Left lung (tissue), 10 donors: Measurements from ENCODE around the gene HSF5. TPM values are rescaled to one million over a fixed set of nuclear protein-coding genes. Genes with fewer than 3 reads are reported as not detected.
A peak's percentile ranks its signal among the peaks of the same experiment; 100 is the strongest.

Experiments
- ATAC-seq: fragments of 200-7000 bp; cut with Tn5 transposase; one replicate; pipeline ENCODE4 v1.9.1; 2020; ENCODE audit warnings: moderate library complexity
- DNase-seq, 4 donors: peaks; one replicate each; pipeline ENCODE4 v3.0.0-alpha.2; 2013 to 2020
- H3K27ac ChIP-seq, 2 donors: fragments of 200-600 bp; sonication (generic) in 1 of 2; one replicate each; pipeline versions ENCODE4 v1.5.0 to v1.8.0; 2020 to 2021
- H3K27me3 ChIP-seq, 2 donors: fragments of 200-600 bp; sonication (generic) in 1 of 2; one replicate each; pipeline versions ENCODE4 v1.5.0 to v1.8.0; 2020 to 2021
- H3K36me3 ChIP-seq, 2 donors: fragments of 200-600 bp; sonication (generic) in 1 of 2; one replicate each; pipeline versions ENCODE4 v1.5.0 to v1.8.0; 2020 to 2021
- H3K4me1 ChIP-seq, 2 donors: fragments of 200-600 bp; one replicate each; pipeline ENCODE4 v1.8.0; 2021
- H3K4me3 ChIP-seq, 2 donors: fragments of 200-600 bp; sonication (generic) in 1 of 2; one replicate each; pipeline versions ENCODE4 v1.5.0 to v1.8.0; 2020 to 2021; ENCODE audit warnings: mild to moderate bottlenecking in 1 of 2
- H3K9me3 ChIP-seq, 2 donors: fragments of 200-600 bp; sonication (generic) in 1 of 2; one replicate each; pipeline versions ENCODE4 v1.5.0 to v1.8.0; 2020 to 2021
- intact Hi-C, 2 donors: fragments of 100-400 bp; cut with DNase I; formaldehyde crosslinking; loops; one replicate each; pipeline versions ENCODE4 v1.11.2 to v1.14.2; 2022
- polyA plus RNA-seq, 6 donors: library from polyadenylated mRNA; unstranded; fragments of 120-200 nt; gene quantifications; one replicate each; pipeline ENCODE4 v1.2.1, GENCODE V29; 2013; ENCODE audit not compliant: insufficient read length in 6 of 6
- total RNA-seq, 2 donors: library from RNA; stranded (reverse); fragmentation: NEBNext Ultra II Directional; extraction: Animal tissue kit (Norgen Biotek cat#: 25700); gene quantifications; one replicate each; pipeline ENCODE4 v1.2.1, GENCODE V29; 2021
- TF ChIP-seq, protein P1 (sequence below), 2 donors: fragments of 200-600 bp; sonication (generic) in 1 of 2; IDR thresholded peaks; one replicate each; pipeline versions ENCODE4 v1.5.0 to v1.8.0; 2021; ENCODE audit warnings: antibody characterized with exemption in 2 of 2
- donor health status: DM: no; HTN: yes; CAD: no.
- donor health status: DM: no; HTN: no; CAD: no.

The HSF5 gene
- total and polyA plus RNA-seq, 8 donors = 0.08 to 0.15 (median 0.12) TPM

DNA sequence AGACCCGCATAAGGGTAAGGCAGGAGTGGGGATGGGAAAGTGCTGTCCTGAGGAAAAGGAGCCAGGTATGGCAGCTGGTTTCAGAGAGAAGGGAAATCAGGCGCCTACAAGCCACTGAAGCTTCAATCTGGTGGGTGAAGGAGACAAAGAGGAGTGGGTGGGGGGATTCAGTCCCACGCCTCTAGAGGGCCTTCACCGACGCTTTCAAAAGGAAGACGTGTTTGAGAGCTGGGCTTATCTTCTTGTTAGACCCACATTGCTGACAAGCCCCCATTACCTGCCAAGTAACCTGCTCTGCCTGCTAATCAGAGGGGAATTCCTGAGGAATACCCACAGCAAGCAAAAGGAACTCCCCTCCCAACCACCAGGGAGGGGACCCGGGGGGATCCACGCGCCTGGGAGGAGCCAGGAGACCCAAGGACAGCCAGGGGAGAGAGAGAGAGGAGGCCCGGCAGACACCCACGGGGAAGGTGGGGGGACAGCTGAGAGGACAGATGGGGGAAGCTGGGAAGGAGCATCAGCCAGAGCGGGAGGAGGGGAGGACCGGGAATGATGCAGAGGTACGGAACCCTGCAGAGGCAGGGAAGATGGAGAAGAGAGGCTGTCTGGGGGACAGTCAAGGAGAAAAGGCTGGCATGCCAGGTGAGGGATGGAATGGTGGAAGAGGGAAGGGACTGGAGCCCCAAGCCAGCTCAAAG lies 25.2 kb upstream of the HSF5 start:
- ATAC-seq = no peak

DNA sequence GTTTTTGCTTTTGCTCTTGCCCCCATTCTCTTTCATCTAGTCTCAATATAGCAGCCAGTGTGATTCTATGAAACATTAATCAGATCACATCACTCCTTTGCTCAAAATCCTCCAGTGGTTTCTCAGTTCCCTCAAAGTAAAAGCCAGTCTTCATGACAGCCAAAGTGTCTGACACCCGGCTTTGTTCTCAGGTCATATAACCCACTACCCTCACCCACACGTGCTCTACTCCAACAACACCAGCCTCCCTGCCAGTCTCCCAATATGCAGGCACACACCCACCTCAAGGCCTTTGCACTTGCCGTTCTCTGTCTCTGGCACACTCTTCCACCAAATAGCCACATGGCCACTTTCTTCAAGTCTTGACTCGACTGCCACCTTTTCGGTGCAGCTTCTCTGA lies 21.9 kb upstream of the HSF5 start:
- TF ChIP-seq, protein P1, sequence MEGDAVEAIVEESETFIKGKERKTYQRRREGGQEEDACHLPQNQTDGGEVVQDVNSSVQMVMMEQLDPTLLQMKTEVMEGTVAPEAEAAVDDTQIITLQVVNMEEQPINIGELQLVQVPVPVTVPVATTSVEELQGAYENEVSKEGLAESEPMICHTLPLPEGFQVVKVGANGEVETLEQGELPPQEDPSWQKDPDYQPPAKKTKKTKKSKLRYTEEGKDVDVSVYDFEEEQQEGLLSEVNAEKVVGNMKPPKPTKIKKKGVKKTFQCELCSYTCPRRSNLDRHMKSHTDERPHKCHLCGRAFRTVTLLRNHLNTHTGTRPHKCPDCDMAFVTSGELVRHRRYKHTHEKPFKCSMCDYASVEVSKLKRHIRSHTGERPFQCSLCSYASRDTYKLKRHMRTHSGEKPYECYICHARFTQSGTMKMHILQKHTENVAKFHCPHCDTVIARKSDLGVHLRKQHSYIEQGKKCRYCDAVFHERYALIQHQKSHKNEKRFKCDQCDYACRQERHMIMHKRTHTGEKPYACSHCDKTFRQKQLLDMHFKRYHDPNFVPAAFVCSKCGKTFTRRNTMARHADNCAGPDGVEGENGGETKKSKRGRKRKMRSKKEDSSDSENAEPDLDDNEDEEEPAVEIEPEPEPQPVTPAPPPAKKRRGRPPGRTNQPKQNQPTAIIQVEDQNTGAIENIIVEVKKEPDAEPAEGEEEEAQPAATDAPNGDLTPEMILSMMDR (IDR thresholded peaks at IDR 0.05) = no peak
- H3K27me3 ChIP-seq = no peaks in the 10 kb centered on the region
- peaks cover 12 to 46% of the 10 kb centered on the region in 2 donors for H3K4me1 ChIP-seq
- no peak overlapping the region for H3K27ac ChIP-seq
- no peak for ATAC-seq
- no peaks in the 10 kb centered on the region for H3K9me3 ChIP-seq
- DNase-seq = peak in 1 of 4 donors; percentile 4
- no peak overlapping the region for H3K4me3 ChIP-seq
- H3K36me3 ChIP-seq = peaks cover 0 to 78% of the 10 kb centered on the region in 2 donors
- intact Hi-C loops = no loop called here

More for the DNA sequence above, 25.2 kb upstream of the HSF5 start:
- intact Hi-C loops = no loop called here
- H3K36me3 ChIP-seq = peaks cover 0 to 45% of the 10 kb centered on the region in 2 donors
- DNase-seq = peak in 1 of 4 donors; percentile 72
- no peaks in the 10 kb centered on the region for H3K27me3 ChIP-seq
- peak overlapping the region; percentile 73 to 85 for H3K4me3 ChIP-seq
- peaks cover 23 to 47% of the 10 kb centered on the region in 2 donors for H3K4me1 ChIP-seq
- H3K27ac ChIP-seq = no peak overlapping the region
- TF ChIP-seq, protein P1 (IDR thresholded peaks at IDR 0.05) = no peak
- no peaks in the 10 kb centered on the region for H3K9me3 ChIP-seq

DNA sequence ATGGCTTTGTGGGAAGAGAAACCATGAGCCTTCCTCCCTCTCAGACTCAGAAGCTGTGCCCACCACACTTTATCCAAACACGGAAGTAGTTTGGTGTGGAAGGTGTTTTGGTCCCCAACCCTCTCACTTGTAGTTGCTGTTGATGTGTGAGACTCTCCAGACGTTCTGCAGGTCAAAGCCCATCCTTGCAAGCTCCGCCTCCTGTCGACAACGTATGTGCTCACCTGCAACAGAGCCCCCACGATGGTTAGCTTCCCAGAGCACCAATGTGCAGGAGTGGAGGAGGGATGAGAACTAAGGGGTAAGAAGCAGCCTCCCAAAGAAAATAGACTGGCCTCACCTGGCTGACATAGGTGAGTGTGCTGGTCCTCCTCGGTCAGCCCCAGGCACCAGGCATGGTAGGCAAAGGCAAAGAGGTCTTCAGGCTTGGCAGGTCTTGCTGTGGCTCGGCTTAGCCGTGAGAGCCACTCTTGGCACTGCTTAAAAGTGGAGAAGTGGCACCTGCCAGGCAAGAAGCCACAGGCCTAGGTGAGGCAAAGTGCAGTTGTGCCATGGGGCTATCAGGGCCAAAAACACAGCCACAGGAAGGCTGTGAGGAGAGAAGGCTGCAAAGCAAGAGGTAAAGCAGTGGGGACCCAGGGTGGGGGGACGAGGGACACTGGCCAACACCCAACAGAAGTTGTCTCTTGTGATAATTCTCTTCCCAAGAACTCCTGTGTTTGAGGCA lies 20.3 kb upstream of the HSF5 start:
- intact Hi-C loops = no loop called here
- ATAC-seq = no peak
- peaks cover 0 to 94% of the 10 kb centered on the region in 2 donors for H3K36me3 ChIP-seq

DNA sequence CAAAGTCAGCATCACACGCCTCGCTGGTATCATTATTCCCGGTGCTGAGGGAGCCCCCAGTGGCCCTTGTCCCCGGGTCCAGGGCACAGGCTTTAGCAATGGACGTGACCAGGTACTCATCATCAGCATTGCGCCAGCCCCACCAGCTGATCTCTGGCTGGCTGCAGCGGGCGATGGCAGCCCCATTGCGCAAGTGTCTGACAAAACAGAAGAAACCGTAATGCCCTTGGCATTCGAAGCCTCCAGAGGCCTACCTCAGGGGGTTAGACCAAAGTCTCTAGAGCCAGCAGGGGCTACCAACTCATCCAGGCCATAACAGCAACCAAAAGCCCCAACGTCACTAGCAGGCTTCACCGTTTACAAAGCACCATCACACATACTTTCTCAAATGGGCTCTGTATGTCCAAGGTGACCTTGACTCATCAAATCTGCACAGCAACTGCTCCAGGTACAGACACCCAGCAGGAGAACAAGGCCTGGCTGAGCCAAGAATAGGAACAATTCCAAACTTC lies 19.0 kb upstream of the HSF5 start:
- Histone ChIP-seq H3K27ac (peak overlapping the region in 1 of 2 donors; percentile 71), H3K4me1 (peaks cover 0 to 40% of the 10 kb centered on the region in 2 donors), H3K27me3 (no peaks in the 10 kb centered on the region), H3K9me3 (no peaks in the 10 kb centered on the region), H3K36me3 (peaks cover 0 to 100% of the 10 kb centered on the region in 2 donors), H3K4me3 (no peak overlapping the region)
- intact Hi-C loops = no loop called here
- DNase-seq (peak in 2 of 4 donors; percentile 59 to 89), ATAC-seq (no peak)
- TF ChIP-seq, protein P1 (IDR thresholded peaks at IDR 0.05) = no peak

More for the DNA sequence above, 20.3 kb upstream of the HSF5 start:
- no peak overlapping the region for H3K4me3 ChIP-seq
- H3K27me3 ChIP-seq = no peaks in the 10 kb centered on the region
- TF ChIP-seq, protein P1 (IDR thresholded peaks at IDR 0.05) = no peak
- no peak for DNase-seq
- no peaks in the 10 kb centered on the region for H3K9me3 ChIP-seq
- H3K27ac ChIP-seq = no peak overlapping the region
- H3K4me1 ChIP-seq = peaks cover 6 to 49% of the 10 kb centered on the region in 2 donors
